H1 (cell line): ENCODE measurements around the gene TACC2. TPM values are rescaled to one million over a fixed set of nuclear protein-coding genes. Genes with fewer than 3 reads are reported as not detected.

Experiments used
- CTCF ChIA-PET: fragments of 300-600 bp; sonication (Branson Sonifier 250); formaldehyde crosslinking; loops from one replicate; lab custom pipeline; 2021; ENCODE audit not compliant: partially characterized antibody; lab: Charles Lee
- POLR2A ChIA-PET: fragments of 300-600 bp; sonication (Branson Sonifier 250); formaldehyde crosslinking; loops from one replicate; lab custom pipeline; 2021; ENCODE audit warnings: inconsistent platforms; ENCODE audit not compliant: partially characterized antibody; lab: Charles Lee
- DNase-seq, 2 experiments: peaks; one replicate each; pipeline versions ENCODE4 v3.0.0 to v3.0.0-alpha.2; 2010 to 2022; ENCODE audit warnings: low spot score in 2 of 2, low read depth in 1 of 2, mixed read lengths in 1 of 2
- FAIRE-seq: peaks from 2 replicates; lab custom pipeline; 2011; peaks lifted over from hg19 to GRCh38; lab: Jason Lieb, UNC
- H2AFZ ChIP-seq: 2 replicates; pipeline ENCODE4 v1.8.1; 2012; ENCODE audit warnings: low read length, inconsistent platforms
- H2AK5ac ChIP-seq: 2 replicates; pipeline ENCODE4 v1.6.1; 2013; ENCODE audit warnings: low read depth, low read length
- H2BK120ac ChIP-seq: replicated peaks from 2 replicates; pipeline ENCODE3; 2013; ENCODE audit warnings: low read depth, low read length, inconsistent platforms
- H2BK12ac ChIP-seq: 2 replicates; pipeline ENCODE4 v1.6.1; 2013; ENCODE audit warnings: low read depth, low read length
- H2BK15ac ChIP-seq: 2 replicates; pipeline ENCODE4 v1.6.1; 2013; ENCODE audit warnings: low read length
- H2BK20ac ChIP-seq: 2 replicates; pipeline ENCODE4 v1.6.1; 2013; ENCODE audit warnings: low read length
- H2BK5ac ChIP-seq: 2 replicates; pipeline ENCODE4 v1.6.1; 2013; ENCODE audit warnings: low read depth, low read length
- H3K14ac ChIP-seq: 2 replicates; pipeline ENCODE4 v1.6.1; 2013; ENCODE audit warnings: inconsistent platforms; ENCODE audit not compliant: insufficient read length
- H3K18ac ChIP-seq: 2 replicates; pipeline ENCODE4 v1.6.1; 2013; ENCODE audit warnings: low read length; ENCODE audit errors: extremely low read depth
- H3K23ac ChIP-seq: 2 replicates; pipeline ENCODE4 v1.6.1; 2013; ENCODE audit warnings: inconsistent platforms; ENCODE audit not compliant: insufficient read length
- H3K23me2 ChIP-seq: 2 replicates; pipeline ENCODE4 v1.6.1; 2013; ENCODE audit warnings: low read depth, low read length
- H3K27ac ChIP-seq: 2 replicates; pipeline ENCODE4 v1.6.1; 2011; ENCODE audit warnings: low read depth, low read length, inconsistent platforms
- H3K27me3 ChIP-seq, 4 experiments: replicated peaks in 1 of 4; 1 replicate in 1 of 4; 2 replicates in 3 of 4; pipeline versions ENCODE4 v1.6.1 to v1.8.1; 2011 to 2013; ENCODE audit warnings: low read length in 3 of 4, mild to moderate bottlenecking in 3 of 4, inconsistent platforms in 2 of 4, mixed read lengths in 2 of 4, moderate library complexity in 1 of 4; ENCODE audit not compliant: control insufficient read depth in 3 of 4, insufficient read depth in 3 of 4; ENCODE audit errors: extremely low read depth in 1 of 4
- H3K36me3 ChIP-seq, 4 experiments: 2 replicates each; pipeline versions ENCODE4 v1.6.1 to v1.8.1; 2011 to 2013; ENCODE audit warnings: mild to moderate bottlenecking in 4 of 4, low read length in 3 of 4, moderate library complexity in 2 of 4, control low read depth in 1 of 4, inconsistent platforms in 1 of 4; ENCODE audit not compliant: insufficient read depth in 4 of 4, control insufficient read depth in 2 of 4
- H3K4ac ChIP-seq: replicated peaks from 2 replicates; pipeline ENCODE3; 2013; ENCODE audit warnings: low read length, low read depth, mixed read lengths, inconsistent platforms; ENCODE audit not compliant: insufficient read length
- H3K4me1 ChIP-seq, 4 experiments: replicated peaks in 1 of 4; 1 replicate in 1 of 4; 2 replicates in 3 of 4; pipeline versions ENCODE4 v1.6.1 to v1.8.1; 2011 to 2013; ENCODE audit warnings: low read length in 3 of 4, inconsistent platforms in 2 of 4, mixed read lengths in 1 of 4; ENCODE audit not compliant: insufficient read depth in 4 of 4, control insufficient read depth in 3 of 4
- H3K4me2 ChIP-seq, 2 experiments: 2 replicates each; pipeline versions ENCODE4 v1.6.1 to v1.8.1; 2011 to 2013; ENCODE audit warnings: low read depth in 2 of 2, low read length in 2 of 2, control low read depth in 1 of 2, inconsistent platforms in 1 of 2, mild to moderate bottlenecking in 1 of 2; ENCODE audit not compliant: insufficient read depth in 1 of 2
- H3K4me3 ChIP-seq, 4 experiments: fragments of 200-600, 300-600 bp in 1 of 4; sonication (generic), shearing (Covaris generic), sonication (Bioruptor Twin) in 1 of 4; 2 replicates each; pipeline versions ENCODE4 v1.5.1 to v1.8.1; 2011 to 2016; ENCODE audit warnings: low read length in 4 of 4, low read depth in 3 of 4, control low read depth in 2 of 4, inconsistent platforms in 2 of 4, mild to moderate bottlenecking in 2 of 4, mixed read lengths in 1 of 4, moderate library complexity in 1 of 4; ENCODE audit not compliant: insufficient read depth in 2 of 4; ENCODE audit errors: extremely low read depth in 1 of 4
- H3K56ac ChIP-seq: replicated peaks from 2 replicates; pipeline ENCODE3; 2013; ENCODE audit warnings: low read depth, mild to moderate bottlenecking, mixed read lengths, low read length, inconsistent platforms; ENCODE audit not compliant: insufficient read length
- H3K79me1 ChIP-seq: 2 replicates; pipeline ENCODE4 v1.6.1; 2013; ENCODE audit warnings: low read depth, low read length, control low read depth
- H3K79me2 ChIP-seq, 2 experiments: 2 replicates each; pipeline versions ENCODE4 v1.6.1 to v1.8.1; 2012 to 2013; ENCODE audit warnings: low read length in 2 of 2, mild to moderate bottlenecking in 2 of 2, inconsistent platforms in 1 of 2; ENCODE audit not compliant: insufficient read depth in 2 of 2, control insufficient read depth in 1 of 2
- H3K9ac ChIP-seq, 4 experiments: replicated peaks in 1 of 4; 1 replicate in 1 of 4; 2 replicates in 3 of 4; pipeline versions ENCODE4 v1.6.1 to v1.8.1; 2011 to 2013; ENCODE audit warnings: low read depth in 3 of 4, low read length in 3 of 4, control low read depth in 2 of 4, mild to moderate bottlenecking in 2 of 4, moderate library complexity in 2 of 4, inconsistent platforms in 1 of 4; ENCODE audit errors: extremely low read depth in 1 of 4
- H3K9me3 ChIP-seq, 2 experiments: 2 replicates each; pipeline versions ENCODE4 v1.6.1 to v1.8.1; 2012 to 2013; ENCODE audit warnings: mild to moderate bottlenecking in 2 of 2, moderate library complexity in 2 of 2, control low read depth in 1 of 2, inconsistent platforms in 1 of 2, low read depth in 1 of 2, low read length in 1 of 2, mixed read lengths in 1 of 2; ENCODE audit not compliant: insufficient read depth in 2 of 2
- H4K20me1 ChIP-seq, 2 experiments: replicated peaks in 1 of 2; 2 replicates each; pipeline versions ENCODE3 to v1.8.1; 2011 to 2013; ENCODE audit warnings: inconsistent platforms in 2 of 2, low read length in 2 of 2, mild to moderate bottlenecking in 1 of 2; ENCODE audit not compliant: insufficient read depth in 2 of 2, control insufficient read depth in 1 of 2
- H4K5ac ChIP-seq: 2 replicates; pipeline ENCODE4 v1.6.1; 2013; ENCODE audit warnings: low read length, low read depth, mixed read lengths, inconsistent platforms; ENCODE audit not compliant: insufficient read length
- H4K8ac ChIP-seq: 2 replicates; pipeline ENCODE4 v1.8.0; 2013; ENCODE audit warnings: mild to moderate bottlenecking, moderate library complexity, low read length, inconsistent platforms; ENCODE audit not compliant: insufficient read depth; ENCODE audit errors: extremely low read depth
- H4K91ac ChIP-seq: replicated peaks from 2 replicates; pipeline ENCODE3; 2013; ENCODE audit warnings: low read length, mixed read lengths, inconsistent platforms; ENCODE audit not compliant: insufficient read length
- ATF3 ChIP-seq: IDR thresholded peaks from 2 replicates; pipeline ENCODE4 v1.6.1; 2011; ENCODE audit warnings: low read depth, mild to moderate bottlenecking, low read length; ENCODE audit not compliant: insufficient read depth
- BACH1 ChIP-seq: IDR thresholded peaks from 2 replicates; pipeline ENCODE4 v1.6.1; 2012; ENCODE audit warnings: low read length, improper control_type of control experiment
- CTCF ChIP-seq, 3 experiments: IDR thresholded peaks; 1 replicate in 2 of 3; 2 replicates in 1 of 3; pipeline versions ENCODE4 v1.5.1 to v1.6.1; 2011; ENCODE audit warnings: low read length in 3 of 3, mild to moderate bottlenecking in 3 of 3, inconsistent platforms in 2 of 3, low read depth in 1 of 3, moderate library complexity in 1 of 3; ENCODE audit not compliant: insufficient read depth in 1 of 3; ENCODE audit errors: control extremely low read depth in 1 of 3
- EP300 ChIP-seq, 2 experiments: IDR thresholded peaks; 1 replicate in 1 of 2; 2 replicates in 1 of 2; pipeline ENCODE4 v1.6.1; 2011 to 2012; ENCODE audit warnings: low read depth in 2 of 2, low read length in 2 of 2, mild to moderate bottlenecking in 2 of 2, borderline replicate concordance in 1 of 2, inconsistent platforms in 1 of 2, moderate library complexity in 1 of 2
- JUND ChIP-seq: IDR thresholded peaks from 2 replicates; pipeline ENCODE4 v1.6.1; 2011; ENCODE audit warnings: mild to moderate bottlenecking, improper control_type of control experiment, low read length
- POLR2AphosphoS5 ChIP-seq: IDR thresholded peaks from 2 replicates; pipeline ENCODE4 v1.6.1; 2011; ENCODE audit warnings: low read depth, low read length
- POU5F1 ChIP-seq: IDR thresholded peaks from 2 replicates; pipeline ENCODE4 v1.6.1; 2011; ENCODE audit warnings: low read depth, mild to moderate bottlenecking, low read length, moderate library complexity
- RBBP5 ChIP-seq: IDR thresholded peaks from 2 replicates; pipeline ENCODE4 v1.7.1; 2012; ENCODE audit warnings: low read depth, mild to moderate bottlenecking, inconsistent platforms, low read length, moderate library complexity, borderline replicate concordance
- SIX5 ChIP-seq: IDR thresholded peaks from 2 replicates; pipeline ENCODE4 v1.6.1; 2011; ENCODE audit warnings: mild to moderate bottlenecking, low read depth, low read length
- SP1 ChIP-seq: IDR thresholded peaks from 2 replicates; pipeline ENCODE4 v1.6.1; 2011; ENCODE audit warnings: low read depth, low read length
- TCF12 ChIP-seq: IDR thresholded peaks from 2 replicates; pipeline ENCODE4 v1.6.1; 2011; ENCODE audit warnings: low read depth, mild to moderate bottlenecking, low read length
- YY1 ChIP-seq: IDR thresholded peaks from 2 replicates; pipeline ENCODE4 v1.6.1; 2011; ENCODE audit warnings: low read depth, mild to moderate bottlenecking, low read length
- WGBS, 2 experiments: shearing (Covaris generic) in 1 of 2; methylation state at CpG; one replicate each; pipeline versions ENCODE4 v1.1.6 to v1.1.7; 2013 to 2015; ENCODE audit warnings: low lambda C conversion rate in 2 of 2, mixed read lengths in 2 of 2, inconsistent platforms in 1 of 2, low coverage in 1 of 2, missing lambda C conversion rate in 1 of 2; ENCODE audit not compliant: insufficient replicate concordance in 2 of 2, insufficient coverage in 1 of 2, insufficient read length in 1 of 2; ENCODE audit errors: extremely low coverage in 1 of 2, missing lambda C conversion rate in 1 of 2; 5-methylcytosine and 5-hydroxymethylcytosine counted together
- polyA plus RNA-seq, 7 experiments: library from polyadenylated mRNA; depleted of rRNA in 3 of 7; stranded (reverse) in 5 of 7; unstranded in 2 of 7; fragments of >200 nt in 5 of 7; fragments of 200-250 nt in 2 of 7; gene quantifications; 1 replicate in 5 of 7; 2 replicates in 1 of 7; 4 replicates in 1 of 7; pipeline versions ENCODE4 v1.2.1 to v1.2.3, GENCODE V29; 2011 to 2013; ENCODE audit warnings: missing spikeins in 2 of 7, mixed read lengths in 2 of 7
- total RNA-seq: library from RNA; stranded (reverse); fragmentation: NEBNext Ultra II Directional; extraction: Animal tissue kit (Norgen Biotek cat#: 25700); gene quantifications from 2 replicates; pipeline ENCODE4 v1.2.1, GENCODE V29; 2021

TACC2 gene
- total and polyA plus RNA-seq, 2 of the 8 experiments (the other 6 are each of a cell fraction or from before 2014, with no cell fraction given), result 21.2 to 46.6 TPM

- Histone ChIP-seq H3K18ac (no peak overlapping the region), H3K4me2 (no peak overlapping the region), H3K23me2 (no peaks in the 10 kb centered on the region), H3K4ac (no peak overlapping the region), H4K5ac (no peak overlapping the region), H2BK12ac (no peak overlapping the region), H3K4me3 (no peak overlapping the region), H2BK15ac (no peak overlapping the region), H4K20me1 (no peaks in the 10 kb centered on the region), H3K4me1 (peaks cover 0 to 3% (median 2%) of the 10 kb centered on the region in 4 experiments; a peak in 6 of 7 replicates), H3K23ac (no peak overlapping the region), H4K8ac (no peak overlapping the region), H4K91ac (no peak overlapping the region), H3K9me3 (no peaks in the 10 kb centered on the region), H2AFZ (no peak overlapping the region), H3K79me2 (no peaks in the 10 kb centered on the region), H2AK5ac (no peak overlapping the region), H3K27me3 (no peaks in the 10 kb centered on the region), H3K36me3 (no peaks in the 10 kb centered on the region), H2BK120ac (no peak overlapping the region), H3K9ac (no peak overlapping the region), H3K14ac (no peak overlapping the region), H3K79me1 (no peaks in the 10 kb centered on the region), H2BK5ac (no peak overlapping the region), H3K56ac (no peak overlapping the region), H3K27ac (no peak overlapping the region), H2BK20ac (no peak overlapping the region)
- ChIA-PET POLR2A (interaction anchor here (1.4 kb wide), 1 partner anchor 131 kb away, joined by 3 read pairs; no protein-coding TSS in a partner anchor), CTCF (interaction anchor here (0.8 to 2.2 kb wide), 10 partner anchors 22 to 401 kb away, joined by 3 to 31 read pairs (median 4); no protein-coding TSS in a partner anchor)
- DNase-seq, result no peak
- 90% methylated on average over 4 of the region's 4 CpGs; no CpG with 5 or more reads in 1 of the 2 experiments for WGBS, 2 experiments
- no peak for FAIRE-seq
- TF ChIP-seq YY1, result no peak
- TF ChIP-seq SP1, result no peak
- TF ChIP-seq JUND, result no peak
- TF ChIP-seq EP300 (IDR thresholded peaks at IDR 0.05; ENCODE audit: borderline replicate concordance in 1 of 2, low read depth in 2 of 2, low read length in 2 of 2), result no peak
- no peak for TF ChIP-seq ATF3
- TF ChIP-seq TCF12, result no peak
- TF ChIP-seq BACH1, result no peak
- no peak for TF ChIP-seq POU5F1
- TF ChIP-seq SIX5, result no peak
- no peak for TF ChIP-seq POLR2AphosphoS5
- TF ChIP-seq RBBP5, result no peak
- TF ChIP-seq CTCF (IDR thresholded peaks at IDR 0.05; ENCODE audit: control extremely low read depth in 1 of 3, insufficient read depth in 1 of 3, low read depth in 1 of 3, low read length in 3 of 3), result no peak
These were observed 313.4 kb downstream of the TACC2 start for GRCh38 chr10:122302315-122302714.
